ENCODE measurements around the gene CPEB4.

Gene CPEB4

DNA sequence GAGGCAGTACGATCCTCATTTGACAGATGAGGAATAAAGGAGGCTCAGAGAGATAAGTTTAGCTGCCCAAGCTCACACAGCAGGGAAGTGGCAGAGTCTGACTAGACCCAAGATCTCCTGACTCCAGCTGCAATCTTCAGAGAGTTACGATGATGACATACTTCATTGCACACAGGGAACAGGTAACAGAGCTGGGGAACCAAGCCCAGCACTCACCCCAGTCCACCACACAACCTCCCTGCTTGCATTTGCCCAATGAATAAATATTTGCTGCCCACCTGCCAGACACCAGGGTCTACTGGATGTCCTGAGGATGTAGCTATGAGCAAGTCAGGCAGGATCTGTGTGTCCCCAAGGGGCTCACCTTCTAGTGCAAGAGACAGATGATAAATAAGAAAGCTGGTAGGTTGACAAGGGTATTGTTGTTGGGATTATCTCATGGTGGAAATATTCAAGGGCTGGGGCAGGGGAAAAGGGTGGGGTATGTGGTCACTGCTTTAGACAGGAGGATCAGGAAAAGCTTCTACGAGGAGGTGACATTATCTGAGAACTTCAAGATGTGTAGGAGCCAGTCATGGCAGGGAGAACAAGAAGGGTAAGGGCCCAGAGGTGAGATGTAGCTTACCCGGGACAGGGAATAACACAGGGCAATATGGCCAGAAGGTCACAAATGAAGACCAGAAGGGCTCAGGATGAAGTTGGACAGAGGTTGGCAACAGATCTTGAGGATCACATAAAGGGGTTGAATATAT lies 28.6 kb upstream of the CPEB4 start:
- DNase-seq (ENCODE audit: low spot score): no peak

DNA sequence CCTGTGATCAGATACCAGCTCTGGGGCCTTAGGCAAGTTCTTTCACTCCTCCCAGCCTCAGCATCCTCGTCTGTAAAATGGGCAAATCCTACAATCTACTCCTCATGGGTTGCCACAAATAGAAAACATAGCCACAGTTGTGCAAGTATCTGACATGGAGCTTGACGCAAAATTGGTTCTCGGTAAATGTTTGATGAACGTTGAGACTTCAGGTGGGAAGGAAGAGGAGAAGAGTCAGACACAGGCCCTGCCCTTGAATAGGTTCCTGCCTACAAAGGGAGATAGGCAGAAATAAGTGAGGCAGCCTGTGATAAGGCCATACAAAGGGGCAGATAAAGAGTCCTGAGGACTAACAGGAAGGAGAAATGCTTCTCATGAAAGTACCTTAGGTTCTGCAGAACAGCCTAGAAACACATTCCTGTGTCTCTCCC lies 26.1 kb upstream of the CPEB4 start:
- DNase-seq (ENCODE audit: low spot score): no peak

DNA sequence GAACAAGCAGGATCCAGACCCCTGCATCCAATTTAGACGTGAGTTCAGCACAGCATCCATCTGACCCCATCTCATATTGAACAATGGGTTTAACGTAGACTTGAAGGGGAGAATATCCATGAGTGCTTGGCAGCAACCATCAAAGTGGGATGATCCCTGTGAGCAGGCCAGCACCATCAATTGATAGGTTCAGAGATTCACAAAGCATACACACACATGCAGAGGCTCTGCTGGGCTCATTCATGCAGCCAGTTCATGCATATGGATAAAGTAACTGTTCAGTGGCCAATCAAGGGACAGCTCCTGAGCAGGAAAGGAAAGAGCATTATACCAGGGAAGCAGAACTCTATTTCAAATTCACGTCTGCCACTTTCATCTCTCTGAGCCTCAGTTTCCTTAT lies 24.8 kb upstream of the CPEB4 start:
- no peak for DNase-seq (ENCODE audit: low spot score)

DNA sequence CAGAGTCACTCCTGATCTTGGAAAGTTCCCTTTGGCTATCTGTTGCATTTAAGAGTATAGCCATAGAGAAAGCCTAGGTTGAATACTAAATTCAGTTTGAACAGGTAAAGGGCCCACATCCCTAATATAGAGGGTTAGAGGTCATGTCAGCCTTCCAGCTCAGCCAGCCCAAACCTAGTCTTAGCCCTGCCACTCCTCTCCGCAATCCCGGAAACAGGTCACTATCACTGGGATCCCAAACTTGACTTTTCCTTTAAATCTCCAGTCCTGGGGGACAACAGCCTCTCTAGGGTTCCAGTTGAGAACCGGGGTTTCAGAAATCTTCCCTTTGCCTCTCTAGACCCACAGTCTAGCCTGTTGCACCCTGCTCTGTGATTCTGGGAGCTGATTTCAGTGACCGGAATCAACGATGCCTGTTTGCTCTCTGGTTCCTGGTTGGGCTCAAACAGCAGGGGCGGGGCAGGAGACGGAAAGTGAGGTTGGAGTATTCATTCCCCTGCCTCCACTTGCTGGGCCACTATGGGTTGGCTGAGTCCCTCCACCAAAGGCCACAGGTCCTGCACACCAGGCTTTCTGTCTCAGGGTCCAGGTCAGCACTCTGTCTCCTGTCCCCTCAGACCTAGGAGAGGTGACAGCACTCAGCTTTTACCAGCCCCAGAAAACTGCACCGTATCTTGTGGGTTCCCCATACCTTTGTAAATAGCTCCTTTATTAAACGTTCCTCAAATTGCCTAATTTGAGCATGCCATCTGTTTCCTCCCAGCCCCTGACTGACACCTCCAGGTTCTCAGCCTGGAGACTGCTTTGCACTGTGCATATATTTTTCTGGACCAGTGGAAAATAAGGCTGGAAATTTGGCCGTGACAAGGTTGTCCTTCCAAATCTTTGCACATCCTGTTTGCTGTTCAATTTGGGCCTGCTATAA lies 23.8 kb upstream of the CPEB4 start:
- no peak for DNase-seq (ENCODE audit: low spot score)

DNA sequence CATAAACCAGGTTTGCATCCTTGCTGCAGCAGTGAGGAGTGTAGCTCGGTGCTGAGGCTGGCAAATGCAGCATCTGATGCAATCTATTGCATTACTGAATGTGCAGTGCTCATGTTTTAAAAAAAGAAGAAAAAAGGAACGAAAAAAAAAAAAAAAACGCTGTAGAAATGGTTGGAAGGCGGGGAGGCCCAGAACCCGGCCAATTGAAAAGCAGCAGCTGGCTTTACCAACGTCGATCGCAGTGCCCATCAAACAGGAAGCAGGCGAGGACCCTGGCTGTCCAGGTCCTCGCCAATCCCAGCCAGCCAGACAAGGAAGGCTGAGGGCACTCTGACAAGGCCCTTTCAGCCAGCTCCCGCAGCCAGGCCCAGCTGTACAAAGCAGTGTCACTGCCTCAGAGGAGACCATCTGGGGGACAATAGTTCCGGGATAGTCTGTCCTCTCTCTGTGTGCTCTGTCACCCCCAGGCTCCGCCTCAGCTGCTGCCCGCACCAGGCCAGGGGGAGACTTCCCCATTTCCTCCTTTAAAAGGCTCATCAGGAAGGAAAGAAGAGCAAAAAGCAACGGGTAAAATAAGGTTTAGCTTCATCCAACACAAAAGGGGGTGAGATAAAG lies 21.8 kb upstream of the CPEB4 start:
- DNase-seq (ENCODE audit: low spot score): no peak

DNA sequence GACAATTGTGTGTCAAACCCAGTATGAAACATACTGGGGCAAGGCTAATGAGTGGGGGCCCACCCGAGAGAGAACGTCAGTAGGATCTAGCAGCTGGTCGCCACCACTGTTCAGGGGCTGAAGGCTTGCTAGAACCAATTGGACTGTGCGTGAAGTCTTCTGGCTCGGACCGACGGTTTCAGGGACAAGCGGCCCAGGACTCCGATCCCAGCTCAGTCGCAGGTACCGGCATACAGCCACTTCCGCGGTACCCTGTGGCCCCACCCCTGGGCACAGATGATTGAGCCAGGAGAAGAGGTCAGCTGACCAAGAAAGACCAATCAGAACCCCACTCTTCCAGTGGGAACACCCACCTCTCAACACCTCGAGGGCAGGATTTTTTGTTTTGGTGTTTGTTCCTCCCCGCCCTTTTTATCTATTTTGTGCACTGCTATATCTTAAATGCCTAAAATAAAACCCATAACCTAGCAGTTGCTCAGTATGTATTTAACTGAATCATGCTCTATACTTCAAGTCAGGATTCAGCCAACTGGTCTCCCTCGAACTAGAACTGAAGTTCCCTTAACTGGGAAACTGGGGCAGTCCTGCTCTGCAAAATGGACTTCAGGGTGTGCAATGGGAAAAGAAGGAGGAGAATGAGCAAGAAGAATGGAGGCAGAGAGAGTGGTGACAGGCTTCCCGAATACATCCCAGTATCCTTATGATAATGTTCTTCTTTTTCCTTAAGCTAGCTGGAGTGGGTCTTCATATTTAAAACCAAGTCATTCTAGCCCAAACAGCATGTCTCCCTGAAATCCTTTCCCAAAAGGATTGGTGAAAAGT lies 21.1 kb upstream of the CPEB4 start:
- DNase-seq (ENCODE audit: low spot score): no peak

DNA sequence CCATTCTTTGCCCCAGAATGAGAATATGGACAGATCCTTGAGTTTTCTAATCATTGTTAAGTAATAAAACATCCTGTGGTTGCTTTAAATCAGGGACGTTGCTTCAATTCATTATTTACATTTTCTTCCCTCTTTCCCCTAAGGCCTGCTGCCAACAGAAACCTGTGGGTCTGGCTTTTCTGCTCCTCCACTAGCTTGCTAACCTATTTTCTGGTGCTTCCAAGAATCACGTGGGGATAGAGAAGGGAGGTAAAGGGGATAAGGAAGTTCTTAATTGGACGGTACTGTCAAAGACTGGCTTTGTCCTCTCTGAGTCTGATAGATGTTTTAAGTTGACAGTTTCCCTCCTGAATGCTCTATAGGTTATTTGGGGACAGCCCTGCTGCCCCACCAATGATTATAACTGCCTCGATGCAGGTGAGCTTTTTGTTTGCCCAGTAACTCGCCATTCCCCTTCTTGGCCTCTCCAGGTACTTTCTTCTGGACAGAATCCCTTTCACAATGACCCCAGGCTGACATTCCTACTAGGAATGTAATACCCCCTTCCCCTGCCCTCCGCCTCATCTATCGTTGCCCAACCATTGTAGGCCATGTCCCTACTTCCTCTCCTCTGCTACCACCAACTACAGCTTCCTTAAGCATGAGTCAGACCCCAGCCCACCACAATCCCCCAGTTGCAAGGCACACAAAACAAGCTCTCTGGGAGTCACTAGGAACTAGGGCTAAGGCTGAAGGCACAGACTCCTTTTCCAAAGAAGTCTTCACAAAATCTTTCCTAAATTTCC lies 19.9 kb upstream of the CPEB4 start:
- no peak for DNase-seq (ENCODE audit: low spot score)

DNA sequence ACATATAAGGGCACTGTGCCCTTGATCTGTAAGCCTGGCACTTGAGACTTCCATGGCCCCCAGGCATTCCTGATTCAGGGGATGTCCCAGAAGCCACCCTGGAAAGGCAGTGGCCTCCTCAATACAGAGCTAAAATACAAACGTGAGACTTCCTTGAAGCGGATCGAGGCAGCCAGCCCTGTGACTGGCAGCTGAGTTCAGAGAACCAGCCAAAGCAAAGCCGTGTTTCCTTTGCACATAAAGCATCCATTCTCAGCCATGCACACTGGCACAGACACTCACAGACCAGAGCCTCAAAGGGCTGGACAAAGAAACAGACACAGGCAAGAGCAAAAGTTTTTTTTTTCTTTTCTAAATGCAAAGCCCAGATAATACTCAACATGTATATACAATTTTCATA lies 18.8 kb upstream of the CPEB4 start:
- DNase-seq (ENCODE audit: low spot score): no peak

DNA sequence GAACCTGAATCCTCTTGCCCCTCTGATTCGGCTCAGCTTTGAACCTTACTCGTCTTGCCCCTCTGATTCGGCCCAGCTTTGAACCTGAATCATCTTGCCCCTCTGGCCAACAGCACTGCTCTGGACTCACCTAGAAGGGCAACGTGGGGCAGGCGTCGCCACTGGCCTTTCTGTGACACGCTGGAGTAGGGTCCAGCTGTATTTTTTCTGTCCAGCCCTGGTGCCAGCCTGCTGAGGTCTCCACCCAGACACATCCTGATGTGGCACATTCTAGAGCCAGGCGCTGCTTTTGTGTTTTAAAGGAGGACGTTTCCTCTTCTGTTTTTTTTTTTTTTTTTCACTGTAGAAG lies 15.2 kb upstream of the CPEB4 start:
- no peak for DNase-seq (ENCODE audit: low spot score)

DNA sequence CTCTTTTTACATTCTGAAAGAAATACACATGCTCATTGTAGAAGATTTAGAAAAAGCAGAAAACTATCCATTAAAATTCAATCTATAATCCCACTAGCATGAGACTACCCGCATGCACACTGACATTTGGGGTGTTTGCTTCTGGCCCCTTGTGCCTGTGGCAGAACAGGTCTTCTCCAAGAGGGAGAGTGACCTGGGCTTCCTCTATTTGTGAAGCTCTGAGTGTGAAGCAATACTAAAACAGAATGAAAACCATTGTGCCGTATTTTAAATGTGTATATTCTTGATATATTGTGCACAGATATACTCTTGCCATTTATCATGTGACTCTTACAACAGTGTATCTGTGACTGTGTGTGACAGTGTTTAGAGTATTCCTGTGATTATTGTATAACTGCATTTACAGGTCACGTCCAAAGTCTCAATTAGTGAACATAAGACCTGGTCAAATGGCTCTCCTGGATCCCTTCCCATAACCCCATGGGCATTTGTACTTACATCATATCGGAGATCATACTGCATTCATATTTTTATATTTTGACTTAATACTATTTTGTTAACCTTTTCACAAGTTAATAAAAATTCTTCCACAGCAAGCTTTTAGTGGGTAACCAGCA lies 14.7 kb upstream of the CPEB4 start:
- DNase-seq (ENCODE audit: low spot score): no peak

DNA sequence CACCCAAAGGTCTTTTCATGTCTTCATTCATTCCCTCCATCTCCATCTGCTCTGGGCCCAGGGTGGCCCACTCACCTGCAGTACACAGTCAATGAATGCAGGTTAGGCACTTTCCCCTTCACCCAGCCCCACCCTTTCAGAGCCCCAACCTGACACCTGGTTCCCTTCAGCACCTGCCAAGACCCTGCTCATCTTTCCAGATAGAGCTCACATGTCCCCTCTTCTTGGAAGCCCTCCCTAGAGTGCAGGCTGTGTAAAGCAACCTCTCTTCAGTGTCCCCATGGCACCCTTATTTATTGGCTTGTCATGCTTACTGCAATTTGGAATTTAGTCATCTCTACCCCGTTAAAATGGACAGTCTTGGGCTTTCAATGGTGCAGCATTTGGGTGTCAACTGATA lies 13.0 kb upstream of the CPEB4 start:
- DNase-seq (ENCODE audit: low spot score): no peak

DNA sequence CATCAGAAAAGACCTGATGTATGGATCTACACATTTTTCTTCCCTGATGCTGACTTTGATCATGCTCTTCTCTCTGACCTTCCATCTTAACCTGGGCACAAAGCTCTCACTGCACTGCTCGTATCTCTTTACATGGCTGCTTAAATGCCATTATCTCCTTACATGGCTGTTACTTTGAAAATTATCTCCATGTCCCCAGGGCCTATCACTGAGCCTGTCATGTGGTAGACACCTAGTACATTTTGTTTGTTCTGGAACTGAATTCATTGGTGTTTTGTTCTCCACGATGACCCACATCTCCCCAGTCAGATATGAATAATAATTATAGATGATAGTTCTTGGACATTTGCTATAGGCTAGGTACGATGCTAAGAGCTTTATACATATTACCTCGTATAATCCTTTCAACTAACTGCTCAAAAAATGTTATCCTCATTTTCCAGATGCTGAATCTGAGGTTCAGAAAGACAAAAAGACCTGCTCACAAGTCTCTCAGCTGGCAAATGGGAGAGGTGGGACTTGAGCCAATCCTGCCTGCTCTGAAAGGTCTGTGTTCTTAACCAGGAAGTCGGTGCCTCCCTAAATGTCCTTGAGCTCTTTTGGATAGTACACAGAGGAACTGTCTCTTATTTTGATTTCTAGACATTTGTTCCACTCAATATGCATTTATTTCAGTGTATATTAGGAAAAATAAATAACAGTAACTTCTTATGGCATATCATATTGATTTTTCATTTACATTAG lies 9.8 kb upstream of the CPEB4 start:
- no peak for DNase-seq (ENCODE audit: low spot score)

DNA sequence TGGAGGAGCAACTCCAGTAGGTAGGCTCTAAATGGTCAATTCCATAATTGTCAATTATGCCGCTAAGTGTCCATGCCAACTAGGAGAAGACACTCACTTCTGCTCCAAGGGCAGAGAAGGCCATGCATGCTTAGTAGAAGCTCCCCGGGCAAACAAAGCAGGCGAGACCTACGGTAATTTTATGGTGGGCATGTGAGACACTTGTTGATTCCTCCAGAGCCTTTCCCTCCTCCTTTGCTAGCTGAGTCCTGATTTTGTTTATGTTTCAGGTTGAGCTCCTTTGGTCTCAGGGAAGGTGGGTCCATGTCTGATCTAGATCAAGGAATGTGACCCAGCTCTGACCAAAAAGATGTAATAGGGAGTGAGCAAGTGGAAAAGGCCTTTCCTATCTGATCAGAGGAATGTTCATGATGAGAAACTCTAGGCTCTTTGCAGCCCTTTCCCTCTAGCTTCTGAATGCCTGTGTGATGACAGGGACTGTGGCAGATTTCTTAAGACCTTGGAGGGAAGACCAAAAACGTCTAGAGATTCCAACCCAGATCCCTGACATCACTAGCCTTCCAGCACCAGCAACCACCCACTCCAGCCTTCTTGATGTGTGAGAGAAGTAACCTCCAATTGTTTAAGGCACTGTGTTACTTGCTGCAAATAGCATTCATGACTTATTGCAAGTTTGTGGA lies 7.7 kb upstream of the CPEB4 start:
- no peak for DNase-seq (ENCODE audit: low spot score)

DNA sequence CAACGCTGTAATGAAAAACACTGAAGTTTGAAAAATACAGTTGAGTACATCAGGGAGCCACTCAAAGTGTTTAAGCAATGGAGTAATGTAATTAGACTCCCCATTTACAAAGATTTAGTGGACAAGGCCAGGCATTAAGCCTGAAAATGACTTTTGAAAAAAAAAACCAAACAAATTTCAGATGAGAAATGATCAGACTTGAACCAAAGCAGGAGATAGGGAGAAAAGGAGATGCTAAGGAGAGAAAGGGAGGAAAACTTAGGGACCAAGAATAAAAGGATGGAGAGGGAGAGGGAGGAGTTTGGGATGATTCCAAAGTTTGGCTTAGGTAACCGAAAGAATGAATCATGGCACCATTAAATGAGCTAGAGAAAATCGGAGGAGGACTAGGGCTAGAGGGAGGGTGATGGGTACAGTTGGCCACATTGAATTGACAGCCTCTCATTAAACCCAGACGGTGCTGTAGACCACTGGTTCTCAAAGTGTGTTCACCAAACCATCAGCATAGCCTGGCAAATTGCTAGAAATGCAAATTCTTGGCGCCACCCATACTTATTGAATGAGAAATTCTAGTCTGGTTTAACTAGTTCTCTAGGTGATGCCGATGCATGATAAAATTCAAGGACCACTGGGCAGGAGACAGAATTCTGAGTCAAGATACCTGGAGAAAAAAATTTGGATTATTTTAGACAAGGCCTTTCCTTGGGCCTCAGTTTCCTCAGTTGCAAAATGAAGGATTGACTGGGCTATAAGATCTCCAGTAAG lies 6.2 kb upstream of the CPEB4 start:
- DNase-seq (ENCODE audit: low spot score): no peak

DNA sequence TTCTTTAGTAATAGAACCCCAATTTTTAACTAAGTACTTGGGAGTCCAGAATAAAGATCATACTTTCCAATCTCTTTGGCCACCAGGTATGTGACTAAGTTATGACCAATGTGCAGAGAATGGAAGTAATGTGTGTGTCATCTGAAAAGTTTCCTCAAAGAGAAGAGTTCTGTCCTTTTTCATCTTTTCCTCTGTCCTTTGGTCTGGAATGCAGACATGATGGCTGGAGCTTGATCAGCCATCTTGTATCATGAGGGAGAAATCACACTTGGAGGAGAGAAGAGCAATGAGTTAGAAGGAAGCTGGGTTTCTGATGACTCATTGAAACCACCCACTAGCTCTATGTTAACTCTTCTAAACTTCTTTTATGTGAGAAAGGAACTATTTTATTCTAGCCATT lies 5.5 kb upstream of the CPEB4 start:
- DNase-seq (ENCODE audit: low spot score): peak; percentile 57

DNA sequence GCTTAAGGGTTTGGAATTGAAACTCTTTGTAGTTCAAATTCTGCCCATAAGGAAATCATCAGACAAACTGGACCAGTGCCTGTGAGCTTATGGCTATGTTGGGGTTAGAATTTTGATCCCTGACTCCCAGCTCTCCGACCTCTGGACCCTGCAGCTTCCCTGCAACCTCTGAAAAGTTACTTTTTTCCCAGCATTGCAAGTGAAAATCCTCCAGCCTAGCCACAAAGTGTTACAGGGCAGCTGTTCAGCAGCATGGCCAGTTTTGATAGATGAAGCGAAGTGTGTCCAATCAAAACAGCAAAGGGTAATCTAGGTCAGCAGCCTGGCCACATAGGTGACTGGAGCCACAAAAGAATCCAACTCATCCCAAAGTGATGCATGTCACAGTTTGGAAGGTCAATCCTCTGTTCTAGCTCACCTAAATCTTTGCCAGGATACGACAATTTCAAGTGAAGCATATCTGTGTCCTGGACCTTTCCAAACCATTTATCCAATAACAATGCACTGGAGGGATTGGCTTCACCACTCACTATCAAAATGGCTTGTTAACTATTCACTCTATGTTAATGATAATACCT lies 4.7 kb upstream of the CPEB4 start:
- DNase-seq (ENCODE audit: low spot score): no peak

DNA sequence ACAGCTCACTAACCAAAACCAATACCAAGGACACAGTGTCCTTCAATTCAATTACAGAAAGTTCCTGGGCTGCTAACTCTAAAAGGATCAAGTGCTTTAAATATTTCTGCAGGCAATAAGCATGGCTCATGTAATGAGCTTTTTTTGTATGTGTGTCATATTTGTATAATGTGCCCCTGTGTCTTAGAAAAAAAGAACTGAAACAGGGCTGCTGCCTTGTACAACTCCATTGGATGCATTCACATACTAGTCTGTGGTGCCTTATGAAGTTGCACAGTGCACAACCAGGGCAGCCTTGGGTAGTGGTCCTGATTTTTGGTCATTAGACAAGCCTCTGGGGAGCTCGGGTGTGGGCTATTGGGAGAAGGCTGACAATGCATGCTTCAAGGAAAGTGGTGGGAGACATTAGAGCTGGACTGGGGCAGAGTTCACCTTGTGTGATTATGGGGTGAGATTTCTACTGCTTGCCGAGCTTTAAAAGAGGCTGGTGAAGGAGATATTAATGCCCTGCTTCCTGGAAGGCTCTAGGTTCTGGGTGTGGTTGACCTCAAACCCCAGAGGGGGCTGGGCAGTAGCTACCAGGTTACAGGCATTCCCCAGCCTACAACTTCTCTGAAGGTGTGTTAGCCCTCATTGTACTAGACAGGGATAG lies 3.6 kb upstream of the CPEB4 start:
- no peak for DNase-seq (ENCODE audit: low spot score)

DNA sequence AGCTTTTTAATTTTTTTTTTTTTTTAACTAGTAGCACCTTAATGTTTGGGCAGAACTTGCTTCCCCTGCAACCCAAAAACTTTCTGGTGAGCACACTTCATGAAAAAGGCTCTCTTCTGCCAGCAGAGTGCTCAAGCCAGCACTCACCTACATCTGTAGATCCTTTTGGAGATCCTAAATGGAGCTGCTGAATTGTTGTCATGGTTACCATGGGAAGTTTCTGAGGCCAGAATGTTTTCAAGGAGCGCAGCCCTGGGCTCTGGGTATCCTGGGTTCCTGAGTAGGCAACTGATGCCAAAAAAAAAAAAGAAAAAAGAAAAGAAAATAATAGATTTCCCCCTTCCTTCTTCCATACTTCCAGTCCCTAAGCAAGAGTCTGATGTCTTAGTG lies 3.1 kb upstream of the CPEB4 start:
- DNase-seq (ENCODE audit: low spot score): no peak

Measured in RKO (cell line).